Activated naive CD4-positive, alpha-beta T cell treated with Interleukin-2 at 50 U/mL for 16 hours (primary cell): Measurements from ENCODE around the gene ZYX.
"Not testable (repeated sequence)": the region's sequence is repeated elsewhere in the genome, so short reads cannot be mapped to it uniquely, and the experiment has no call there.

ENCODE experiments used
- DNase-seq: peaks from one replicate; pipeline ENCODE4 v3.0.0-alpha.2; 2020

Gene ZYX

GRCh38 chr7:143420624-143421023 lies 39.5 kb downstream of the ZYX start:
- not testable (repeated sequence) for DNase-seq

DNA sequence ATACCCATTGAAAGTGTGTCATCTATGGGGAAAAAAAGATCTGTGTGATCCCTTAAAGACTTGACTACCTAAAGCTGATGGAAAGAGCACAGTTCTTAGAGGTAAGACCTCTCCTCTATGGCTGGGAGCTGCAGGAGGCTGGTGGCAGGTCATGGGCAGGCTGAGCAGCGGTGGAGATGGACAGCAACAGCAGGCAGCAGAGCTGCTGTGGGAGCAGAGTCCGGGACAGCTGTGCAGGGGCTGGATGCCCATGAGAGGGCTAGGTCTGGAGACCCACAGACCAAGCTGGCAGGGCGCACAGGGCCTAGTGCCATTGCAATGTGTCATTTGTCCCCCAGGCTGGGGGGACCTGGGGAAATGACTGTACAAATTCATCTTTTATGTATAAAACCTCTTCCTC lies 40.9 kb downstream of the ZYX start:
- no peak for DNase-seq

GRCh38 chr7:143424476-143424875 lies 43.3 kb downstream of the ZYX start:
- DNase-seq = not testable (repeated sequence)

- DNase-seq = no peak
Observed at GRCh38 chr7:143426479-143427142, 45.5 kb downstream of the ZYX start.

- no peak for DNase-seq
Observed at GRCh38 chr7:143429770-143430698, 48.9 kb downstream of the ZYX start.

DNA sequence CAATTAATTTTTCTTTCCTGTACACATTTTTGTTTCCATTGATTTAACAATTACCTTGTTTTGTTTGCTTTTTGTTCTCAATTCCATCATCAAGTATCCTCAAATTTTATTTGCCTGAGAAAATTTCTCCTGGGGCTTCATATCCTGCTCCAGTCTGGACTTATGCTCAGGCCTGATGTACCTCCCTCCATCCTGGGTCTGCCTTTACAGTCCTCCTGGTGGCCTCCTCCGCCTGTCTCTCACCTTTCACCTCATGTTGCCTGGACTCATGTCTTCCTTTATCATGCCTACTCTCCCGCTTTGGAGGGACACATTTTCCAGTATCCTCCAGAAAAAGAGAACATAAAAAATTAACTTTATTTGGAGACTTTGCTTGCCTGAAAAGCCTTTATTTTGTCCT lies 50.0 kb downstream of the ZYX start:
- no peak for DNase-seq

DNA sequence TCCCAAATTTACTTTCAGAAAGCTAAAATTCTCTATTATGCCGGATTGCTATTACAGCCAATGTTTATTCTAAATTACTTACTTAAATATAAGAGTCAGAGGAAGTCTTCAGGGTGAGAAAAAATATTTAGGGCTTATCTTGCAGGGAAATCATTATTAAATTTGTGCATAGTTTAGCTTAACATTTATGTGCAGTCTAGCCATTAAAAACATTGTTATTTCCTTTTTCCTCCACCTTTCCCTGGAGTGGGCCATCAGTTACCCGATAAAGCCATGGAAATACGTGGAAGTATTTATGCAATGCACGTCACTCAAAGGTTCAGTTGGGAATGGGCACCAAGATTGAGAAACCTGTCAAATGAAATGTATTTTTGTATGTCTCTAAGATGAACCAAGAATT lies 52.6 kb downstream of the ZYX start:
- no peak for DNase-seq

DNA sequence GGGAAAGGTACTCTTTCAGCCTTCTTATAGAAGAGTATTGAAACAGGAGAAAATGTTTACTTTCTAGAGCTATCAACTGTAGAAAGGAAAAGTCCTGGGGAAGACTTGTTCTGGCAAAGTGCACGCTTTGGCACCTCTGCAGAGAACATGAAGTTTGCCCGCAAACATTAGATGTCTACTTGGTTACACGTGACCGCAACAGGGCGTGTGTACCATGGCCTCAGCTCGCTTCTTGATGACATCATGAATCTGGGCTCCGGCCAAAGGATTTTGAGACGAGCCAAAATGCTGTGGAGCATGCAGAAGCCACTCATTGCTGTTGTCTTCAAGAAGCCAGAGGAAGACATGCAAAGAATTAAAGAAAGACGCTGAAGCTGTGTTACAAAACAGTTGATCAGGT lies 53.5 kb downstream of the ZYX start:
- DNase-seq = no peak

- no peak for DNase-seq
Observed at GRCh38 chr7:143435266-143435665, 54.1 kb downstream of the ZYX start.

DNA sequence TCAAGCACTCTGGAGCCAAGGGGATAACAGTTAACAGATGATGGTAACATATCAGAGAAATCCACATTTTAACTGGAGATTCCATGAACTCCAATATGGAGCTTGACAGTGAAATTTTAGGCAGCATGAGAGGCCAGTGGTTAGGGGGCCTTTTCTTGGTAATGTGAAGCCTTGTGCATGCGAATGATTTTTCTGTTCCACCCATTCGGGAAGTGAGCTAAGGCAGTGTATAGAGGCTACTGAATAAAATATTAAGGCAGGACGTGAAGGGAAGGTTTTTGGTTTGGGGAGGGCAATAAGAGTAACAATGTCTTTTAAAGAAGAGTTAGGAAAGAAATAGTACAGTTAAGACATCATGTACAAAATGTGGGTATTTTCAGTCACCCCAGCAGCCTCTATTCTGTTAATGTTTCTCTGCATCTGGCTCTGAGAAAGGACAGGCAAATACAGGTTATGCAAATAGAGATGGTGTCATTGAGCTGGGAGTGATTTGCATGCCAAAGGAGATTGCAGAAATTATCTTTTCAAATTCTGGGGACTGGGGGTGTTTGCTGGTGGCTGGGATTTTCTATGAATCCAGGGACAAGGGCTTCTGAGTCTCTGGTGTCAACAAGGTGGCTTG lies 55.3 kb downstream of the ZYX start:
- no peak for DNase-seq

DNA sequence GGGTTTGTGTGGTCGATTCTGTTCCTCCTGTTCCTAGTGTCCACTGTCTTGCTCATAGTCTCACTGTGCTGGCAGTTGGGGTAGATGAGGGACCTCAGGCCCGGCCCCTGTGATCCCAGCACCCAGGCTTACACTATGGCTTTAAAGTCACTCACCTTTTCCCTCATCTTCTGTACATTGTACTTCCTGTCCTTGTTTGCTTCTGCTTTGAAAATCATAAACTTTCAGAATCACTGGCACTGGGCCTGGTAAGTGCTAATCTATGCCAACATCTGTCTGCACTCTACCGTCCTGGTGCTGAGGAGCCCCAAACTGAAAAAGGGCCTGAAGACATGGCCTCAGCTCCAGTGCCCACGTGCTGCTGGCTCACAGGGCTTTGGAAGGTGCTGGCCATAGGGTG lies 56.4 kb downstream of the ZYX start:
- DNase-seq = no peak

DNA sequence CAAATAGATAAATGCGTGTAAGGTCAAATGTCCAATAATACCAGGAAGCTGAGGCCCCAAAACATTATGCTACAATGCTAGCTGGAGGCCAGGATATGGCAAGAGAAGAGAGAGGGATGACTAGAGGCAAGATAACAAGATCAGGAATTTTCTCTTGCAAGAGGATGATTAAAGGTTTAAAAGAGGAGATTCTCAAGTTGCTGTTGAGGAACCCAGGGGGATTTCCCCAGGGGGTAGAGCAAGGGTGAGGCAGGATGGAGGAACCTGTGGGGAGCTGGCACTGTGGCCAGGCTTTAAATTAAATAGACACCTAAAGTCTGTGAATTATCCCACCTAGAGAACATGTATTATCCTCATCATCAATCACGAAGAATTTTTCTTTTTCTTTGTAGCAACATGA lies 58.7 kb downstream of the ZYX start:
- DNase-seq = no peak
